K562 (cell line): ENCODE results near the gene MYBPHL. TPM values are rescaled to one million over a fixed set of nuclear protein-coding genes. Genes with fewer than 3 reads are reported as not detected.

Source experiments
- ARID4B ChIP-seq: sonication (generic); formaldehyde crosslinking; IDR thresholded peaks from 2 replicates; pipeline ENCODE4 v1.8.0; 2022; ENCODE audit warnings: mild to moderate bottlenecking, missing genetic modification reagents
- MNT ChIP-seq, 2 experiments: fragments of 450-650 bp; conservative IDR thresholded peaks; 2 replicates each; pipeline ENCODE4 v1.6.1; 2017; ENCODE audit warnings: mild to moderate bottlenecking in 2 of 2, moderate library complexity in 2 of 2
- NR2F6 ChIP-seq: fragments of 450-650 bp; formaldehyde crosslinking; IDR thresholded peaks from 2 replicates; pipeline ENCODE4 v1.4.0; 2020; ENCODE audit warnings: mild to moderate bottlenecking
- PATZ1 ChIP-seq: fragments of 250-450 bp; sonication (Bioruptor Pico); IDR thresholded peaks from 2 replicates; pipeline ENCODE4 v1.5.0; 2020; ENCODE audit warnings: mild to moderate bottlenecking, borderline replicate concordance
- PTBP1 ChIP-seq: fragments of 200-400 bp; formaldehyde crosslinking; IDR thresholded peaks from 2 replicates; pipeline ENCODE4 v1.6.1; 2017; ENCODE audit warnings: low read depth, low read length
- ZNF584 ChIP-seq: fragments of 200-800 bp; sonication (Bioruptor generic); IDR thresholded peaks from 2 replicates; pipeline ENCODE4 v1.6.1; 2016; ENCODE audit warnings: low read depth, mild to moderate bottlenecking, missing genetic modification characterization, missing compliant biosample characterization
- polyA plus RNA-seq, 8 experiments: library from polyadenylated mRNA; depleted of rRNA in 4 of 8; stranded (reverse) in 5 of 8; unstranded in 3 of 8; fragments of >200 nt; fragmentation: Nextera tagmentation in 2 of 8; fragmentation: Illumina TruSeq in 1 of 8; extraction: Ambion mirVana in 2 of 8; extraction: Trizol in 1 of 8; gene quantifications; 2 replicates each; pipeline versions ENCODE4 v1.2.1 to v1.2.3, GENCODE V29; 2011 to 2014; ENCODE audit warnings: inconsistent platforms in 1 of 8, missing spikeins in 1 of 8
- total RNA-seq, 7 experiments: library from RNA; depleted of rRNA in 6 of 7; stranded (reverse); fragments of >200 nt in 6 of 7; fragmentation: Illumina TruSeq in 2 of 7; extraction: Trizol in 2 of 7; gene quantifications; 2 replicates each; pipeline versions ENCODE4 v1.2.1 to v1.2.3, GENCODE V29; 2011 to 2021; ENCODE audit warnings: low replicate concordance in 1 of 7

MYBPHL gene
- total and polyA plus RNA-seq, 9 of the 15 experiments (the other 6 are each of a cell fraction or from before 2014, with no cell fraction given), result 0.20 to 1.9 (median 0.33) TPM

GRCh38 chr1:109307274-109308021 lies 637 bp upstream of the MYBPHL start (continued):
- no peak for TF ChIP-seq PATZ1 (CRISPR knock-in tag)
- no peak for TF ChIP-seq PTBP1
- no peak for TF ChIP-seq ZNF584 (CRISPR knock-in tag)
- peak in 1 of 2 experiments; percentile 59; a peak in 2 of 4 replicates for TF ChIP-seq MNT (conservative IDR thresholded peaks at IDR 0.05)
- TF ChIP-seq ARID4B, result no peak
- no peak for TF ChIP-seq NR2F6 (CRISPR knock-in tag)
